ENCODE results near the gene ATP9A. TPM values are rescaled to one million over a fixed set of nuclear protein-coding genes. Genes with fewer than 3 reads are reported as not detected.

ATP9A gene
- total RNA-seq, 1 donor from 2014 or later = 35.8 TPM

DNA sequence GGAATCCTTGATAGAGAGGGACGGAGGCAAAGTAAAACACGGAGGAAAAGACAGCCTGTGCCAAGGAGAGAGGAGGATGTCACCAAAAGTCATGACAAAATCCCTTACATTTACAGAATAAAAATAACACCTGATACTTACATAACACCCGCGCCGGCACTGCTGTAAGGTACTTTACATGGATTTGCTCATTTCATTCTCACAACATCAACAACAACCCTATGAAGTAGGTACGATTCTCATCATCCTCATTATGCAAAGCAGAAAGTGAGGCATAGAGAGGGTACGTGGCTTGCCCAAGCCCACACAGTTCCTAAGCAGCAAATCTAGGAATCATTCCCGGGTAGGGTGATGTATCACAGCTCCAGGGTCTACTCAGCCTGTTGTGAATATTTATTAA, 158.1 kb downstream of the ATP9A start:
- intact Hi-C loops (cut with DNase I) = no loop called here
- no peaks in the 10 kb centered on the region for H3K9me3 ChIP-seq

GRCh38 chr20:51609251-51609650, 158.9 kb downstream of the ATP9A start:
- no peak overlapping the region for H3K4me3 ChIP-seq
- no peaks in the 10 kb centered on the region for H3K27me3 ChIP-seq
- no peak overlapping the region for H3K27ac ChIP-seq
- DNase-seq (ENCODE audit: extremely low spot score in 2 of 2) = no peak
- intact Hi-C loops (cut with DNase I) = no loop called here
- no peaks in the 10 kb centered on the region for H3K9me3 ChIP-seq
- TF ChIP-seq CTCF (IDR thresholded peaks at IDR 0.05) = no peak
- H3K4me1 ChIP-seq = no peaks in the 10 kb centered on the region
- peaks cover 0 to 16% of the 10 kb centered on the region in 2 donors for H3K36me3 ChIP-seq

More for the DNA sequence above, 158.1 kb downstream of the ATP9A start:
- no peak overlapping the region for H3K4me3 ChIP-seq
- H3K36me3 ChIP-seq = peaks cover 0 to 10% of the 10 kb centered on the region in 2 donors
- no peak overlapping the region for H3K27ac ChIP-seq
- no peaks in the 10 kb centered on the region for H3K27me3 ChIP-seq
- no peaks in the 10 kb centered on the region for H3K4me1 ChIP-seq
- no peak for DNase-seq (ENCODE audit: extremely low spot score in 2 of 2)
- TF ChIP-seq POLR2A (IDR thresholded peaks at IDR 0.05) (no peak), POLR2AphosphoS5 (IDR thresholded peaks at IDR 0.05; ENCODE audit: insufficient read depth in 1 of 2, low read depth in 1 of 2) (no peak), CTCF (IDR thresholded peaks at IDR 0.05) (no peak)

DNA sequence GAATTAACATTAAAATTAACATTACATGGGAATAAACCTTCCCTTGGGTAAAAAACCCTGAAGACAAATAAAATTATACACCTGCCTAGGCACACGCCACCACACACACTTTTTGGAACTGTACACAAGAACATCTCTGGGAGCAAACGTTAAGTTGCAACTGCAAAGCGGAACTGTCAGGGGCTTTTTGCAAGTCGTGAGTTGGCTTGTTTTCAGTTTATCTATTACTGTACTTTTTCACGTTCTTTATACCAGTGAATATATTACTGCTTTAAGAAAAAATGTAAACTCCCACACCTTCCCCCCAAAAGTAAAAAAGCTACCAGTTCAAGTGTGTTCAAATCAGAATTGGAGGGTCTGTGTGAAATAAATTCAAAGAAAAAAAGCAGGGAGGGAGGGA, 160.1 kb downstream of the ATP9A start:
- Histone ChIP-seq H3K4me3 (no peak overlapping the region), H3K27me3 (no peaks in the 10 kb centered on the region), H3K36me3 (peaks cover 0 to 11% of the 10 kb centered on the region in 2 donors), H3K9me3 (no peaks in the 10 kb centered on the region), H3K4me1 (no peaks in the 10 kb centered on the region), H3K27ac (no peak overlapping the region)
- DNase-seq (ENCODE audit: extremely low spot score in 2 of 2) = no peak
- intact Hi-C loops (cut with DNase I) = no loop called here
- TF ChIP-seq POLR2A (IDR thresholded peaks at IDR 0.05) = no peak
- TF ChIP-seq CTCF (IDR thresholded peaks at IDR 0.05) = no peak
- TF ChIP-seq POLR2AphosphoS5 (IDR thresholded peaks at IDR 0.05; ENCODE audit: insufficient read depth in 1 of 2, low read depth in 1 of 2) = no peak

DNA sequence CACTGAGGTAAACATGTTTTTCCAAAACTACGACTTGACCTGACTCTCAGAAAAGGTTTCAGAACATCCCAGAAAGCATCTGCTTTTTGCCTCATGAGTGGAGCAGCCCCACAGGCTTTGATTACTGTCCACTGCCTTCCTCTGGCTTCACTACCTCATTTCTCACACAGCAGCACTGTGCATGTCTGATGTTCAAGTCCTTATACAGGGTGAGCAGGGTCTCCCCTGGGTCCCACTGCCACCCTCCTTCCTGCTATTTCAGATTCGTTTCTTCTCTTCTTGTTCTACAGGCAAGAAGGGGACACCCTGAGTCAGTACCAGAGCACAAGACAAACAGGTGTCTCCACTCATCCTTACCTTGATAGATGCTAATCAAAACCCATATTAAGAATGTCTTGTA, 161.0 kb downstream of the ATP9A start:
- TF ChIP-seq POLR2A (IDR thresholded peaks at IDR 0.05) (no peak), POLR2AphosphoS5 (IDR thresholded peaks at IDR 0.05; ENCODE audit: insufficient read depth in 1 of 2, low read depth in 1 of 2) (no peak), CTCF (IDR thresholded peaks at IDR 0.05) (no peak)
- peaks cover 0 to 8% of the 10 kb centered on the region in 2 donors for H3K36me3 ChIP-seq
- H3K9me3 ChIP-seq = no peaks in the 10 kb centered on the region
- H3K27me3 ChIP-seq = no peaks in the 10 kb centered on the region
- no peak for DNase-seq (ENCODE audit: extremely low spot score in 2 of 2)
- no peak overlapping the region for H3K27ac ChIP-seq
- H3K4me1 ChIP-seq = no peaks in the 10 kb centered on the region
- no peak overlapping the region for H3K4me3 ChIP-seq
- intact Hi-C loops (cut with DNase I) = no loop called here

DNA sequence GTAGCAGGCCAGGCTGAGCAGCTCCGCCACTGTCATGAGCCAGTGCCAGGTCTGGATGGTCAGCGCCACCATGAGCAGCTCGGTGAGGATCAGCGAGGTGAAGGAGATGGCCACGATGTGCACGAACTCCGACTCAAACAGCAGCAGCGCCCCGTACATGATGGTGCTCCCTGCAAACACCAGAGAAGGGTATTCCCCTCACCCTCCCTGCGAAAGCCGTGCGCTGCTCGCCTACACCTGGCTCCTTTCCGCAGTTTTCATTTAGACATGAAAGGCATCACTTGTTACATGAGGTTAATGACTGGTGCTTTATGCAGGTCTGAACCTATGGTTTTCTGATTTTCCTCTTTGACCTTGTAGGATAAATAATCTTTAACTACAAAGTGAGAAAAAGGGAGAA, 163.3 kb downstream of the ATP9A start:
- Histone ChIP-seq H3K9me3 (no peaks in the 10 kb centered on the region), H3K27ac (no peak overlapping the region), H3K27me3 (no peaks in the 10 kb centered on the region), H3K4me1 (no peaks in the 10 kb centered on the region), H3K4me3 (no peak overlapping the region), H3K36me3 (peaks cover 0 to 8% of the 10 kb centered on the region in 2 donors)
- no peak for TF ChIP-seq POLR2A (IDR thresholded peaks at IDR 0.05)
- no peak for DNase-seq (ENCODE audit: extremely low spot score in 2 of 2)
- intact Hi-C loops (cut with DNase I) = no loop called here

DNA sequence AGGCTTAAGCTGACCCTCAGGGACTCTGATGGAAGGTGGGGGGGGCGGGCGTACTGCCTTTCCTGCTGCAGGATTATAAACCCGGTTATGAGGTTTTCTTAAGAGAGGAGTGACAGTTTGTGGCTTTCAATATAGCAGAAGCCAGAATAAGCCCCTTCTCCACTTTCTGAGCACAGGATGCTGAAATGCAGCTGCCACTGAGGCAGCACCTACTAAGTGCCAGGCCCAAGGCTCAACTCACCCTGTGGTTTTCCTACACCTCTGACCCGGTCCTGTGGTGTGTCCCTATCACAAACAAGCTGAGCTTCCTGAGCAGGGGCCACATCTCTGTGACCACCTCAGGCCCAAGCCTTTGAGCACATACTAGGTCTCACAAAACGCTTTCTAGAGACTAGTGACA, 166.1 kb downstream of the ATP9A start:
- Histone ChIP-seq H3K4me3 (no peak overlapping the region), H3K9me3 (no peaks in the 10 kb centered on the region), H3K27ac (no peak overlapping the region), H3K27me3 (no peaks in the 10 kb centered on the region), H3K4me1 (no peaks in the 10 kb centered on the region), H3K36me3 (peaks cover 0 to 8% of the 10 kb centered on the region in 2 donors)
- DNase-seq (ENCODE audit: extremely low spot score in 2 of 2) = no peak
- intact Hi-C loops (cut with DNase I) = no loop called here
- TF ChIP-seq CTCF (IDR thresholded peaks at IDR 0.05) = no peak
- TF ChIP-seq POLR2A (IDR thresholded peaks at IDR 0.05) = no peak
- no peak for TF ChIP-seq POLR2AphosphoS5 (IDR thresholded peaks at IDR 0.05; ENCODE audit: insufficient read depth in 1 of 2, low read depth in 1 of 2)
